ENCODE results near the gene FMN2. TPM values are rescaled to one million over a fixed set of nuclear protein-coding genes. Genes with fewer than 3 reads are reported as not detected.

Gene FMN2
- total and polyA plus RNA-seq, 3 donors from 2014 or later, result 3.8 to 8.3 (median 4.3) TPM

DNA sequence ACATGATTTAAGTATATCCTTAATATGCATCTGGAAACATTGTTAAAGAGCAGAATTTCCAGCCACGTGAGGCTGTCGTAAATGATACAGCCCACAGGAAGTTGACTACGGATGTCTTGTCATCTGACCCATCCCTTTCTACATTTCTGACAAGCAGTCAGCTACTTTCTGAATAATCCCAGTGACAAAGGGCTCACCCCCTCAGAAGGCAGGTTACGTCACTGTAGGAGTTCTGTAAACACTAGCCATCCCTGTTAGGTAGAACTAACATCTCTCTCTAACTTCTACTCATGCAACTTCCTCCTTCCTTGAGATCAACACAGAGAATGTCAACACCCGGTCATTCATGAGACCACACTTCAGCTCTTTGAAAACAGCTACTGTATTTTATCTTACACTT, 261.1 kb downstream of the FMN2 start:
- H3K27me3 ChIP-seq, result no peaks in the 10 kb centered on the region
- no peak for DNase-seq
- no peak overlapping the region for H3K27ac ChIP-seq
- no peaks in the 10 kb centered on the region for H3K4me1 ChIP-seq
- no peak overlapping the region for H3K4me3 ChIP-seq
- 80 to 84% methylated on average over 5 of the region's 5 CpGs for whole genome bisulfite sequencing, 2 donors
- no peaks in the 10 kb centered on the region for H3K36me3 ChIP-seq (ENCODE audit: low read depth, missing control alignments)
- H3K9me3 ChIP-seq, result no peaks in the 10 kb centered on the region
- TF ChIP-seq POLR2A (IDR thresholded peaks at IDR 0.05), result no peak
- TF ChIP-seq, protein P1, sequence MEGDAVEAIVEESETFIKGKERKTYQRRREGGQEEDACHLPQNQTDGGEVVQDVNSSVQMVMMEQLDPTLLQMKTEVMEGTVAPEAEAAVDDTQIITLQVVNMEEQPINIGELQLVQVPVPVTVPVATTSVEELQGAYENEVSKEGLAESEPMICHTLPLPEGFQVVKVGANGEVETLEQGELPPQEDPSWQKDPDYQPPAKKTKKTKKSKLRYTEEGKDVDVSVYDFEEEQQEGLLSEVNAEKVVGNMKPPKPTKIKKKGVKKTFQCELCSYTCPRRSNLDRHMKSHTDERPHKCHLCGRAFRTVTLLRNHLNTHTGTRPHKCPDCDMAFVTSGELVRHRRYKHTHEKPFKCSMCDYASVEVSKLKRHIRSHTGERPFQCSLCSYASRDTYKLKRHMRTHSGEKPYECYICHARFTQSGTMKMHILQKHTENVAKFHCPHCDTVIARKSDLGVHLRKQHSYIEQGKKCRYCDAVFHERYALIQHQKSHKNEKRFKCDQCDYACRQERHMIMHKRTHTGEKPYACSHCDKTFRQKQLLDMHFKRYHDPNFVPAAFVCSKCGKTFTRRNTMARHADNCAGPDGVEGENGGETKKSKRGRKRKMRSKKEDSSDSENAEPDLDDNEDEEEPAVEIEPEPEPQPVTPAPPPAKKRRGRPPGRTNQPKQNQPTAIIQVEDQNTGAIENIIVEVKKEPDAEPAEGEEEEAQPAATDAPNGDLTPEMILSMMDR (IDR thresholded peaks at IDR 0.05), result no peak
- intact Hi-C loops (cut with DNase I; ENCODE audit: low total_unique reads), result no loop called here

DNA sequence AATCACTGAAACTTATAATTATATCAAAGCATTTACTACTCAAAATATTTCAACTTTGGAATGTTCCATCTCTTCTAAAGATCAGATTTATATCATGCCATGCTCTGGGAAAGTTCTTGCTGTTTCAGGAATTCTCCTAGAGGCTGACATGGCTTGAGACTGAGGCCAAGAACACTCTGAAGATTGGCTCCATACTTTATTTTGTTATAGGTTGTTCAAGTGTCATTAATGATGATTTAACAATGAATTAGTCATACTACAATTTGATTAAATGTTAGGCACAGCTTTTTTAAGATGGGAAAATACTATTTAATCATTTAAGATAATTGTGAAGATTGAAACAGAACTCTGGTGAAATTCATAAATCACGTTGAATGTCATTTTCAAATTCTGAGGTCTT, 264.9 kb downstream of the FMN2 start:
- no peaks in the 10 kb centered on the region for H3K4me1 ChIP-seq
- no peak for TF ChIP-seq POLR2A (IDR thresholded peaks at IDR 0.05)
- TF ChIP-seq, protein P1 (IDR thresholded peaks at IDR 0.05), result no peak
- H3K27ac ChIP-seq, result no peak overlapping the region
- no peaks in the 10 kb centered on the region for H3K9me3 ChIP-seq
- H3K27me3 ChIP-seq, result no peaks in the 10 kb centered on the region
- intact Hi-C loops (cut with DNase I; ENCODE audit: low total_unique reads), result no loop called here
- DNase-seq, result no peak
- WGBS, 2 donors, result 92 to 94% methylated on average over 1 of the region's 1 CpG
- H3K36me3 ChIP-seq (ENCODE audit: low read depth, missing control alignments), result no peaks in the 10 kb centered on the region
- no peak overlapping the region for H3K4me3 ChIP-seq

DNA sequence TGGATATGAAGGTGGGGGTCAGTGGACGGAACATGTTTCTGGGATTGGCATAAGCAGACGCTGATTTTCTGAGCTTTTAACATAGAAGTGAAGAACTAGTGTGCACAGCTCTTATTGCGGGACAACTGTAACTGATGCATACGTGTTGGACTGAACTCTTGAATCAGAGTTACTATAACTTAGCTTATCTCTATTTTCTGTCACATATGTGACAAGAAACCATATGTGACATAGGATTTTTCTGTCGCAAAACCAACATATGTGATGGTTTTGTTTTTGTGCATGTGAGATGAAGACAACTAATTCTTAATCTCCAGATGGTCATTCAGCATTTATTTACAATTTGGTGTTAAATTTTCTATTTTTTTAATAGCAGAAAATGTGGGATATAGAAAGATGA, 270.4 kb downstream of the FMN2 start:
- Histone ChIP-seq H3K4me3 (no peak overlapping the region), H3K36me3 (ENCODE audit: low read depth, missing control alignments) (no peaks in the 10 kb centered on the region), H3K4me1 (no peaks in the 10 kb centered on the region), H3K27me3 (no peaks in the 10 kb centered on the region), H3K27ac (no peak overlapping the region), H3K9me3 (no peaks in the 10 kb centered on the region)
- no peak for DNase-seq
- WGBS, 2 donors, result 88 to 90% methylated on average over 5 of the region's 5 CpGs
- TF ChIP-seq POLR2A (IDR thresholded peaks at IDR 0.05), result no peak
- intact Hi-C loops (cut with DNase I; ENCODE audit: low total_unique reads), result no loop called here

DNA sequence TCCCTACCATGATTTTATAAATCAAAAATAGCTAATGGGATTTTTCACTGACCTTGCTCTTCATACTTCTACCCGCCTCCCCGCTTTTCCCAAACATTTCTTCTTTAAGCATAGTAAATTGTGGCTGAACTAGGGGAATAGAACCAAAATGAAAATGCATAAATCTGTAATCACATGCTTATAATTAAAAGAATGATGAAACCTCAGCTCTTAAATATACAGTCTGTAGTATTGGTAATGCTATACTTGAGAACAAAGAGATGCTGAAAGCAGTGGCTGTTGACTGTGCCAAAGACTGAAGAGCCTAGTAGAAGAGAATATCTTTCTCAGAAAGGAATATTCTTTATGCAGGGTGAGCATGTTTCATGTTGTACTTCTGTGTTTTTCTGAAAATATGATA, 271.1 kb downstream of the FMN2 start:
- intact Hi-C loops (cut with DNase I; ENCODE audit: low total_unique reads), result no loop called here
- TF ChIP-seq, protein P1 (IDR thresholded peaks at IDR 0.05), result no peak
- TF ChIP-seq POLR2A (IDR thresholded peaks at IDR 0.05), result no peak
- Histone ChIP-seq H3K4me1 (no peaks in the 10 kb centered on the region), H3K36me3 (ENCODE audit: low read depth, missing control alignments) (no peaks in the 10 kb centered on the region), H3K27ac (no peak overlapping the region), H3K9me3 (no peaks in the 10 kb centered on the region), H3K27me3 (no peaks in the 10 kb centered on the region), H3K4me3 (no peak overlapping the region)
- 90 to 97% methylated on average over 2 of the region's 2 CpGs for WGBS, 2 donors
- no peak for DNase-seq

DNA sequence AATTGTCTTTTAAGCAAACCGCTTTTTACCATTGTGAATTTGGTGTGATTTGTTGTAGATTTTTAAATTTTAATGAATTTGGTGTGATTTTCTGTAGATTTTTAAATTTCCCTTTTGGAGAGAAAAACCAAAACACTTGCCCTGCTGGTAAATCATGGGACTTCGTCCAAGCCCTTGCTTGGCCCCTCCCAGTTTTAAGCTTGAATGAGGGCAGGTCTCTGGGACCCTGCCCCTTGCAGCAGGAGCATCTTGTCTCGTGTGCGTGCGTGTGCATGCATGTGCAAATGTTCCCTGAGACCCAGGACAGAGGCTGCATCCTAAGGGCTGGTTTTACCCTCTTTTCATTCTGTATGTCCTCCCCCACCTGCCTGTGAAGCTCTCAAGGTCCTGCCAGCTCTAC, 271.6 kb downstream of the FMN2 start:
- Histone ChIP-seq H3K4me3 (no peak overlapping the region), H3K9me3 (no peaks in the 10 kb centered on the region), H3K27ac (no peak overlapping the region), H3K27me3 (no peaks in the 10 kb centered on the region), H3K4me1 (no peaks in the 10 kb centered on the region), H3K36me3 (ENCODE audit: low read depth, missing control alignments) (no peaks in the 10 kb centered on the region)
- DNase-seq, result no peak
- TF ChIP-seq, protein P1 (IDR thresholded peaks at IDR 0.05), result no peak
- no peak for TF ChIP-seq POLR2A (IDR thresholded peaks at IDR 0.05)
- 63 to 76% methylated on average over 5 of the region's 5 CpGs for WGBS, 2 donors
- intact Hi-C loops (cut with DNase I; ENCODE audit: low total_unique reads), result no loop called here
